Measurements from ENCODE around the gene OSBPL9. TPM values are rescaled to one million over a fixed set of nuclear protein-coding genes. Genes with fewer than 3 reads are reported as not detected.

Gene OSBPL9
- total RNA-seq, 4 donors from 2014 or later, result 56.9 to 110 (median 78.3) TPM

DNA sequence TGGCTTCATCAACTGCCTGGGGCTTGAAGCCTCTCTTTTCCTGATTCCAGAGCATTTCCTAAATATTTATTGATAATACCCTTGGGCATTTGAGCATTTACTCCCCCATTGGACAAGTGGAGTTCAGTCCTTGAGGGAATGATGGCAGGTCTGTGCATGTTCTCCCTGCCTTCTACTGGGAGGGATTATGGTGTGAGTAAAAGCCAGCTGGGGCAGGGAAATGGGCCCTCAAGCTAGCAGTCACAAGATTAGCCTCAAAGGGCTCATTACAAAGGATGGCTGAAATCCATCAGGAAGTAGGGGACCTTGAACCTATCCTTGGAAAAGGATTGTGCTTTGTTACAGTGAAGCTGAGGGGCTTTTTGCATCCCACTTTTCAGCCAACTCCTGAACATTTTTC, 24.2 kb upstream of the OSBPL9 start:
- no peak for TF ChIP-seq POLR2AphosphoS5 (IDR thresholded peaks at IDR 0.05)
- TF ChIP-seq EP300 (IDR thresholded peaks at IDR 0.05), result no peak
- TF ChIP-seq, protein P1, sequence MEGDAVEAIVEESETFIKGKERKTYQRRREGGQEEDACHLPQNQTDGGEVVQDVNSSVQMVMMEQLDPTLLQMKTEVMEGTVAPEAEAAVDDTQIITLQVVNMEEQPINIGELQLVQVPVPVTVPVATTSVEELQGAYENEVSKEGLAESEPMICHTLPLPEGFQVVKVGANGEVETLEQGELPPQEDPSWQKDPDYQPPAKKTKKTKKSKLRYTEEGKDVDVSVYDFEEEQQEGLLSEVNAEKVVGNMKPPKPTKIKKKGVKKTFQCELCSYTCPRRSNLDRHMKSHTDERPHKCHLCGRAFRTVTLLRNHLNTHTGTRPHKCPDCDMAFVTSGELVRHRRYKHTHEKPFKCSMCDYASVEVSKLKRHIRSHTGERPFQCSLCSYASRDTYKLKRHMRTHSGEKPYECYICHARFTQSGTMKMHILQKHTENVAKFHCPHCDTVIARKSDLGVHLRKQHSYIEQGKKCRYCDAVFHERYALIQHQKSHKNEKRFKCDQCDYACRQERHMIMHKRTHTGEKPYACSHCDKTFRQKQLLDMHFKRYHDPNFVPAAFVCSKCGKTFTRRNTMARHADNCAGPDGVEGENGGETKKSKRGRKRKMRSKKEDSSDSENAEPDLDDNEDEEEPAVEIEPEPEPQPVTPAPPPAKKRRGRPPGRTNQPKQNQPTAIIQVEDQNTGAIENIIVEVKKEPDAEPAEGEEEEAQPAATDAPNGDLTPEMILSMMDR (IDR thresholded peaks at IDR 0.05), result no peak
- TF ChIP-seq POLR2A (IDR thresholded peaks at IDR 0.05), result no peak
- no peak overlapping the region for H3K27ac ChIP-seq
- H3K9me3 ChIP-seq, result no peaks in the 10 kb centered on the region
- H3K36me3 ChIP-seq, result no peaks in the 10 kb centered on the region
- no peaks in the 10 kb centered on the region for H3K4me1 ChIP-seq
- no peaks in the 10 kb centered on the region for H3K27me3 ChIP-seq
- no peak for ATAC-seq
- no peak overlapping the region for H3K4me3 ChIP-seq

- no peak for ATAC-seq
- TF ChIP-seq, protein P1 (IDR thresholded peaks at IDR 0.05), result no peak
- TF ChIP-seq EP300 (IDR thresholded peaks at IDR 0.05), result no peak
- no peak for TF ChIP-seq POLR2AphosphoS5 (IDR thresholded peaks at IDR 0.05)
- TF ChIP-seq POLR2A (IDR thresholded peaks at IDR 0.05), result no peak
- H3K36me3 ChIP-seq, result no peaks in the 10 kb centered on the region
- no peak overlapping the region for H3K27ac ChIP-seq
- no peaks in the 10 kb centered on the region for H3K9me3 ChIP-seq
- no peaks in the 10 kb centered on the region for H3K4me1 ChIP-seq
- H3K4me3 ChIP-seq, result no peak overlapping the region
- 70 to 90% methylated on average over 2 to 6 of the region's 20 CpGs for WGBS, 2 donors (ENCODE audit: low coverage in 1 of 2)
- no peaks in the 10 kb centered on the region for H3K27me3 ChIP-seq
These were observed 22.2 kb upstream of the OSBPL9 start for GRCh38 chr1:51594716-51595115.

DNA sequence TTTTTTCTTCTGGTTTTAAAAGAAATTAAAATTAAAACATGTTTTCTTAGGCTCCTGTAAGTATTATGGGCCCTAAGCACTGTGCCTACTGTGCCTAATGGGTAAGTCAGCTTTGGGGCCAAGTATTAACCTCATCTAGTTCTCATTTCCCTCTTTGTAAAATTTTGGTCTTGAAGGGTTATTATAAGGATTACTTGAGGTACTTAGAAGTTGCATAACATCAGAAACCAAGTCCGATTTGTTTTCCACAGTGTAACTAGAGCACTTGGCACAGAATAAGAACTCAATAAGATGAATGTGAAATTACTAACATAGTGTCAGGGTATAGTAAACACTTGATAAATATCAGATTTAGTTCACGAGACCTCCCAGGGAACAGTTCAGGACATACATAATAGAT, 16.4 kb upstream of the OSBPL9 start:
- Histone ChIP-seq H3K27me3 (no peaks in the 10 kb centered on the region), H3K9me3 (no peaks in the 10 kb centered on the region), H3K27ac (no peak overlapping the region), H3K36me3 (no peaks in the 10 kb centered on the region), H3K4me1 (peaks cover 0 to 4% (median 0%) of the 10 kb centered on the region in 3 donors), H3K4me3 (no peak overlapping the region)
- no peak for TF ChIP-seq EP300 (IDR thresholded peaks at IDR 0.05)
- no peak for TF ChIP-seq POLR2AphosphoS5 (IDR thresholded peaks at IDR 0.05)
- no peak for TF ChIP-seq POLR2A (IDR thresholded peaks at IDR 0.05)
- TF ChIP-seq, protein P1 (IDR thresholded peaks at IDR 0.05), result no peak
- 25 to 52% methylated on average over 2 of the region's 2 CpGs for WGBS, 2 donors (ENCODE audit: low coverage in 1 of 2)
- no peak for ATAC-seq

DNA sequence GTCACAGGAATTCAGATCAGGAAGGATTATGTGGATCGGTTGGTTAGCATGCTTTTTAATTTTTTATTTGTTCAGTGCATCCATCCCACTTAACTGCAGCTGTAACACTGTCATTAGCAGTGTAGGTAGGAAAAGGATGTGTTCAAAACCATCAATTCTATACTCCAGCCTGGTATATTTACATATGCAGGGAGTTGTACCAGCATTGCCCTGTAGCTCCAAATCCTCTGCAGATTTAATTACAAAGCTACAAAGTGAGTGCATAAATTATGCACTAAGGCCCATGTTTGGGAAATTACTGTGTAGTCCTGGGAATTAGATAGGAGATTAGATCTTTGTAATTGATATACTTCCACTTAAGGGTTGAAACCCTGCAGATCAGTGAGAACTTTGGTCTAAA, 15.9 kb upstream of the OSBPL9 start:
- Histone ChIP-seq H3K4me3 (no peak overlapping the region), H3K27ac (no peak overlapping the region), H3K9me3 (no peaks in the 10 kb centered on the region), H3K4me1 (peaks cover 0 to 4% (median 0%) of the 10 kb centered on the region in 3 donors), H3K27me3 (no peaks in the 10 kb centered on the region), H3K36me3 (no peaks in the 10 kb centered on the region)
- WGBS, 2 donors (ENCODE audit: low coverage in 1 of 2), result 25 to 48% methylated on average over 1 of the region's 1 CpG
- no peak for ATAC-seq
- TF ChIP-seq, protein P1 (IDR thresholded peaks at IDR 0.05), result no peak
- TF ChIP-seq POLR2A (IDR thresholded peaks at IDR 0.05), result no peak
- TF ChIP-seq EP300 (IDR thresholded peaks at IDR 0.05), result no peak
- no peak for TF ChIP-seq POLR2AphosphoS5 (IDR thresholded peaks at IDR 0.05)

DNA sequence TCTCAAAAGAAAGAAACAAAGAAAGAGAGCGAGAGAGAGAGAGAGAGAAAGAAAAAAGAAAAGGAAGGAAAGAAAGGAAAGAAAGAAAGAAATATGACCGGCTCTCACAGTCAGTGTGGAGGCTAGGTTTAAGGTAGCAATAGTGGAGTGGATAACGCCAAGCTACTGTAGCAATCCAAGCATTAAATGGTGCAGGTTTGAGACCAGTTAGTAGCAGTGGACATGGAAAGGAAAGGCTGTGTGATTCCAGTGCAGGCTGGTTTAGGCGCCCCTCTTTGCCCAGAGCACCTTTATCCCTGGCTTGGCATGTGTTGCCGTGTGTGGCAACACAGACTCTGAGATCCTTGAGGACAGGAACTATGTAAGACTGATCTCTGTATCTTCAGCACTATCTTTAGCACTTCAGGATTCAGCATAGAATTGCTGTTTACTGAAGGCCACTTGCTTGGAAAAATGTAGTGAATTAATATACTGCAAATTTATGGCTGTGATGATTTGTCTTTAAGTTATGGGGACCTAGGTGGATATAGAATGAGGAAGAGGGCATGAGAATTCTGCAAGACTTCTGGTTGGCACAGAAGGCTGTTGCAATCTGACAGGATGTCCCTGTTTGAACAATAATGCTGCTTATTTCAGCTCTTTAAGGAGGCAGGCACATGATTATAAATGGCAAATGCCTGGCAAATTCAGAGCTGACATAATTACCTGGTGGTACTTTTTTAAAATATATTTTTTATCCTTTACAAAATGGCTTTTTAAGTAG, 10.8 kb upstream of the OSBPL9 start:
- TF ChIP-seq, protein P1 (IDR thresholded peaks at IDR 0.05), result no peak
- TF ChIP-seq POLR2A (IDR thresholded peaks at IDR 0.05) (no peak), POLR2AphosphoS5 (IDR thresholded peaks at IDR 0.05) (no peak), EP300 (IDR thresholded peaks at IDR 0.05) (no peak)
- WGBS, 2 donors (ENCODE audit: low coverage in 1 of 2), result 82% methylated on average over 5 of the region's 5 CpGs; no CpG with 5 or more reads in 1 of the 2 donors
- H3K4me3 ChIP-seq, result no peak overlapping the region
- H3K4me1 ChIP-seq, result peaks cover 0 to 2% (median 0%) of the 10 kb centered on the region in 3 donors
- H3K27ac ChIP-seq, result no peak overlapping the region
- no peaks in the 10 kb centered on the region for H3K9me3 ChIP-seq
- no peak for ATAC-seq
- no peaks in the 10 kb centered on the region for H3K36me3 ChIP-seq
- no peaks in the 10 kb centered on the region for H3K27me3 ChIP-seq
